LNCAP (cell line): ENCODE results near the gene LRP6.

Experiments used
- TF ChIP-seq, protein P1 (sequence below): fragments of 450-650 bp; IDR thresholded peaks from 2 replicates; pipeline ENCODE4 v1.5.1; 2017; ENCODE audit warnings: mild to moderate bottlenecking

The LRP6 gene

DNA sequence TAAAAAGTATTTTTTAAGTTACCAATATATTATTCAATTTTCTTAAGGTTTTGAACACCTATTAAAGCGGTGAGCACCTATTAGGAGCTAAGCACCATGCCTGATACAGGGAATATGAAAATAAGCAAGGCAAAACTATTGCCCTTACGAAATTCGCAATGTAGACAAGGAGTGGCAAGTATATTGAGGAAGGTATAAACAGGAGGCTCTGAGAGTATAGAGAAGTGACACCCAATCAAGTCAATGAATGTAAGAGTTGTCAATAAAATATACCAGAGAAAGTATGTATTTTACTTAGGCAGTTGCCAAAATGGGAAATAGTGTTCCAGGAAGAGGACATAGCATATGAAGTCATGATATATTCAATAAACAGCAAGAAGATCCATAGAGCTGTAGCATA lies 57.2 kb downstream of the LRP6 start:
- TF ChIP-seq, protein P1, sequence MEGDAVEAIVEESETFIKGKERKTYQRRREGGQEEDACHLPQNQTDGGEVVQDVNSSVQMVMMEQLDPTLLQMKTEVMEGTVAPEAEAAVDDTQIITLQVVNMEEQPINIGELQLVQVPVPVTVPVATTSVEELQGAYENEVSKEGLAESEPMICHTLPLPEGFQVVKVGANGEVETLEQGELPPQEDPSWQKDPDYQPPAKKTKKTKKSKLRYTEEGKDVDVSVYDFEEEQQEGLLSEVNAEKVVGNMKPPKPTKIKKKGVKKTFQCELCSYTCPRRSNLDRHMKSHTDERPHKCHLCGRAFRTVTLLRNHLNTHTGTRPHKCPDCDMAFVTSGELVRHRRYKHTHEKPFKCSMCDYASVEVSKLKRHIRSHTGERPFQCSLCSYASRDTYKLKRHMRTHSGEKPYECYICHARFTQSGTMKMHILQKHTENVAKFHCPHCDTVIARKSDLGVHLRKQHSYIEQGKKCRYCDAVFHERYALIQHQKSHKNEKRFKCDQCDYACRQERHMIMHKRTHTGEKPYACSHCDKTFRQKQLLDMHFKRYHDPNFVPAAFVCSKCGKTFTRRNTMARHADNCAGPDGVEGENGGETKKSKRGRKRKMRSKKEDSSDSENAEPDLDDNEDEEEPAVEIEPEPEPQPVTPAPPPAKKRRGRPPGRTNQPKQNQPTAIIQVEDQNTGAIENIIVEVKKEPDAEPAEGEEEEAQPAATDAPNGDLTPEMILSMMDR = no peak

DNA sequence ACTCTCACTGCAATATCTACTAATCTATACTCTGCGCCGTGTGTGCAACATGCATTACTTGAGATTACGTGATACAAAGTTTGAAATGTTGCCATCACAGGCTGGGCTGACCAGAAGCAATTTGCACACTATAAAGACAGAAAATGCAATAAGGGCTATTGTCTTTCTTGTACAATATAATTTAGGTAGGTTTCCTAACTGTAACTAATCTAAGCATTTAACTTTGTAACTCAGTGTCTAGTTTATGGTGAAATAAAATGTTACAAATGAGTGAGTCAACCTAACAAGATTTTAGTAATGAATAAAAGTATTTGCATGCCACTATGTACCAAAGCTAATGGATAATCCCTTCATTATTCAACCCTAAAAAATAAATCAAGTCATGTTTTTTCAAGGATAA lies 57.8 kb downstream of the LRP6 start:
- TF ChIP-seq, protein P1 = no peak

DNA sequence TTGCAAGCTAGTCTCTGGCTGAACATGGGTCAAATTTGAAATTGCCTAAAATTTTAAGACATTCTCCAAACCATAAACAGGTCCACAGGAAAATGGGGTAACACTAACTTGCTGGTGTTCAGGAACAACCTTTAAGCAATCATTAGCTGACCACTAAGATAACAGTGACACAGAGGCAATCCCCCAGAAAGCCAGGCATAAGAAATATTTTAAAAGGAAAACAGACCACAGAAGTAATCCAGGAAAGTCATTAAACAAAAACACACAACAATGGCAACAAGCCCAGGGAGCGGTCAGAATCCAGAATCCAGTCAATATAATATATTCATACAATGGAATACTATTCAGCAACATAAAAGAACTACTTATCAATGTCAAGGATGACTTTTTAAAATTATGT lies 59.1 kb downstream of the LRP6 start:
- TF ChIP-seq, protein P1 = no peak

DNA sequence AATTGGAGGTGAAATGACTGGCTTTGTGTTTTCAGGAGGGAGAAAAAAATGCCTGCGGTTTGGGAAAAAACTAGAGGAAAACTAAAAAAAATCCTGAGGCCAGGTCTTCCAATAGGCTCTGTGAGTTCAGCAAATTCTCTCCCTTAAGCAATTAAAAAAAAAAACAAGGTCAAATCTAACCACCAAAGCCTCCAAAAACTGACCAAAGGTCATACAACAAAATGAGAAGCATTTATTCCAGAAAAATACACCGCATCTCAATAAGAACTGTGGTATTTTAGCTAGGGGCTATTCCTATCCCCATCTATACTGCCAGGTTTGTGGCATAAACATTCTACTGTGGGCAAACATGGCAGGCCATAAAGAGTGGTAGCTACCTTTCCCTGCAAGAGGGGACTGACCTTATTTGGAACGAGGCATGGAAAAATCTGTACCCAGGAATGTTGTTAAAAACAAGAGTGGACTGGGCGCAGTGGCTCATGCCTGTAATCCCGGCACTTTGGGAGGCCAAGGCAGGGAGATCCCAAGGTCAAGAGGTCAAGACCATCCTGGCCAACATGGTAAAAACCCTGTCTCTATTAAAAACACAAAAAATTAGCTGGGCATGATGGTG lies 60.0 kb downstream of the LRP6 start:
- TF ChIP-seq, protein P1 = no peak

DNA sequence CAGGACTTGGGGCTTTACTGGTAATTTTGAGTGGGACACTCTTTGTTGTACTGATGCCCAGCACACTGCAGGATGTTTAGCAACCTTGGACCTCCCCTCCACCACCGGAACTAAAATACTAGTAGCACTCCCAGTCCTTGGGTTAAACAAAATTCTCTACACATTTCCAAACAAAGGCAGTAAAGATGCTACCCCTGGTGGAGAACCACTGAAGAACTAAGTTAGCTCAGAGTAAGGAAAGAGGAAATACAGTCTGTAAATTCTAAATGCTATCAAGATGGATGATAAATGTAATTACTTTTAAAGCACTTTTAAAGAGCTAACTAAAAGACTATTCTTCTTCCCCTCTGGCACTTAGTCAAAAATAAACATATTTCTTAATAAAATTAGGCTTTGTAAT lies 64.1 kb downstream of the LRP6 start:
- TF ChIP-seq, protein P1 = no peak

DNA sequence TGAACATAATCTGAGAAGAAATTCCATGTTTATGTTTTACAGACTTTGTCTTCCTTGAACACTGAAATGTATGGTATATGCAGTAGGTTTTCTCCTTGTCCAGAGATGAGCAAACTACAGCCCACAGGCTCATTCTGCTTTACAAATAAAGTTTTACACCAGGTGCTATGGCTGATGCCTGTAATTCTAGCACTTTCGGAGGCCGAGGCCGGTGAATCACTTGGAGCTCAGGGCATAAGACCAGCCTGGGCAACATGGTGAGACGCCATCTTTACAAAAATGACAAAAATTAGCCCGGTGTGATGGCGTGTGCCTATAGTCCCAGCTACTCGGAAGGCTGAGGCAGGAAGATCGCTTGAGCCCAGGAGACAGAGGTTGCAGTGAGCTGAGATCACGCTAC lies 64.7 kb downstream of the LRP6 start:
- TF ChIP-seq, protein P1 = no peak

DNA sequence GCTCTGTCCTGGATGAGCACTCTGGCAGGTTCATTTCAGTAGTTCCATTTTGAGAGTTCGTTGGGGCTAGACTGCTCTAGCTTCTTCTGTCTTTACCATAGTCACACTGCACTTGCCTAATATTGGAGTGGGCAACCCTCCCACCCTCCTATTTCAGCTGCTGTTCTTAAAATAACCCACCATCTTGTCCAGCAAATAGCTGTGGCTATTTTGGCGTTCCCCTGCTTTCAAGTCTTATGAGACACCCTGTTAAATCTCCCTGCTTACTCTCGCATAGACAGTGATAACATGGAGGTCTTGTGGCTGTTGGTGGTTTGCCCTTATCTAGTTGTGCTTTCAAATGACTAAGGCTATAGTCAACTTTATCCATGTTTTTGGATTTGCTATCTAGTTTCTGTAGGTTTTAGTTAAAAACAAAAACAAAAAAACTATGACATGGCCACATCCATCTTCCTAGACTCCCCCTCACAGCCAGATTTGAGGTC lies 65.5 kb downstream of the LRP6 start:
- TF ChIP-seq, protein P1 = no peak

DNA sequence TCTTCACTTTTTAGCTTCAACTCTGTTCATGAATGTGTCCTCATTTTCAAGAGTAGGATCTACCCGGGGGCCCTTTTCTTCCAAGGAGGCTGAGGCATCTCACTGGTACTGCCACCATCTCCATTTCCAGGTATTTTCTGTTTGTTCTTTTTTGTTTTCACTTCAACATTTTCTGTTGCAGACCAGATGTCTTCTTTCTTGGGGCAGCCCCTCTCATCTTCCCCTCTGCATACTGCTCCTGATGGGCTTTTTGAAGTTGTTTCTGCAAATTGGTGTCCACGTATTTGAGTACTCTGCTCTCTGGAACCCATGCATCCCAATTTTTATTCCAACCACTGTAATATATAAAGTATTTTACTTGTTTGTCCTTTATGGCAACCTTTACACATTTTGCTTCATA lies 66.5 kb downstream of the LRP6 start:
- TF ChIP-seq, protein P1 = no peak
